HG02763 (cell line): ENCODE data around the gene ETV4.

Experiments used
- ATAC-seq: cut with Tn5 transposase; IDR thresholded peaks from one replicate; pipeline ENCODE4 v1.9.1; 2021; ENCODE audit warnings: mild to moderate bottlenecking, moderate library complexity; ENCODE audit not compliant: unreplicated experiment

ETV4 gene

DNA sequence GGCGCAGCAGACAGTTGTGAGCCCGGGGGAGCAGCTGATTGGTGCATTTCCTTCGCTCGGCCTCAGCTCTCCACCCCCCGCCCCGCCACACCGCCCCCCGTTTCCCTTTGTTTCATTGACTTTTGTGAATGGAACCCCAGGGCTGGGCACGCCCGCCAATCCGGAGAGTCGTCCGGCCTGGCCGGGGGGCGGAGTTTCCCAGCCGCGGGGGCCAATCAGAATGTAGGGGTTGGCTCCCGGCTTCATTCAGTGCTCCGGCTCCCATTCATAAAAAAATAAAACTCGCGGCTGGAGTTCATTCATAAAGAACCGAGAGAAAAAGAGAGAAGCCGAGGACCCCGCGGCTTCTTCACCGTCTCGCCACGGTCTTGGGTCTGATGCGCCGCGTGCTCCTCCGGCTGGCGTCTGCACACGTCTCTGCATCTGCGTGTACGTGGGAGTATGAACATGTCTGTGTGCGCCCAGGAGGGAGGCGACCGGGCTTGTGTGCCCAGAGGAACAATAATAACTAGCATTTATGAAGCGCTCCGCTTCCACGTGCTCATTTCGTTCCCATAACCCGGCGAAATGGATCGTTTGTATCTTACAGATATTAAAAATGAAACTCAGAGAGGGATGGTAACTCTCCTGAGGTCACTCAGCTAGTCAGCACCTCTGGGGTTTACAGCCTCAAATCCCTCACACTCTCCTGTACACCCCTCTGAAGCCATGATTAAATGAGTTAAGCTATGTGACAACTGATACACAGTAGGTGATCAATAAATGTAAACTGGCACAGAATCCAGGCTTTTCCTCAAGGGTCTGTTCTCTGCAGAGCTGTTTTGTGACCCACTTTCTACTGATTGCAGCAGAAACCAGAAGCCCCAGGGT is at the start of gene ETV4:
TSS of gene ETV4 (minus strand) at position 22 of the 870 bp plus-strand sequence. CDS start 723 bp downstream, outside the sequence.
- peak; percentile 72 for ATAC-seq

DNA sequence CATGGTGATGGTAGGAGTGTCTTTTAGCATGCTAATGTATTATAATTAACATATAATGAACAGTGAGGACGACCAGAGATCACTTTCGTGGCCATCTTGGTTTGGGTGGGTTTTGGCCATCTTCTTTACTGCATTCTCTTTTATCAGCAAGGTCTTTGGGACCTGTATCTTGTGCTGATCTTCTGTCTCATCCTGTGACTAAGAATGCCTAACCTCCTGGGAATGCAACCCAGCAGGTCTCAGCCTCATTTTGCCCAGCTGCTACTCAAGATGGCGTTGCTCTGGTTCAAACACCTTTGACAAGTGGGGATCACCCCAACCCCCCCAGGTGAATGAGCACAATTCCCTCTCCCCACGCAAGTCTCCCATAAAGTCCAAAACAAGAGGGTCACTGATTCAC is 49.3 kb upstream of the ETV4 start:
- ATAC-seq, result no peak

DNA sequence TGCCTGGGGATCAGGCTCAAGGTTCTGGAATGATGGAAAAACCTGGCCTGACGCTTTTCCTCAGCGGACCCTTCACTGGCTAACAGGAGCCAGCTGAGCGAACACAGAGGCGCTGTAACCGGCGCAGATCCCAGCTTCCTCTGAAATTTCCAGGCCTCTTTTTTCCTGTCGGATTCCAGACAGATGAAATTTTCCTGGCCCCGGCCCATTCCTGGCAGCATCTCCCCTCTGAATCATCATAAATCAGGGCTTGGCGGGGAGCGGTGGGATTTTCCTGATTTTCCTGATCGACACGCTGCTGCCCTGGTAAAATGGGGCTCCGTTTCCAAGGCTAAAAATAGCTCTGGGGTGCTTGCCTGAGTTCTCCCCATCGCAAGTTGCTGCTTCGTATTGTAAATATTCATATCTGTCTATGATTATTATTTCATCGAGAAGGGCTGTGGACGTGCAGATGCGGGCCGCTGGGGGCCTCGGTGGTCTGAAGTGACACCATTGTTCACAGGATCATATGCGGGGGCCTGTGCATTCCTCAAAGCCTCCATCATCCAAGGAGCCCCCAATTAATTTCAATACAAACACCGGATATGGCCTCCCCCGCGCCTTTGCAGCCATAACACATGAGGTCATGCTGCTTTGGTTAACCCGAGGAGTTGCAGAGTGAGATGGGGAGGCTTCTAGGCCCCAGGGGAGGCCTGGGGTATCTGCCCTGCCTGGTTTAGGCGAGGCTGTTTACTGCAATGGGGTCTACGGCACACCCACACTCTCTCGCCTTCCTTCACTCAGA is 45.8 kb upstream of the ETV4 start:
- no peak for ATAC-seq

DNA sequence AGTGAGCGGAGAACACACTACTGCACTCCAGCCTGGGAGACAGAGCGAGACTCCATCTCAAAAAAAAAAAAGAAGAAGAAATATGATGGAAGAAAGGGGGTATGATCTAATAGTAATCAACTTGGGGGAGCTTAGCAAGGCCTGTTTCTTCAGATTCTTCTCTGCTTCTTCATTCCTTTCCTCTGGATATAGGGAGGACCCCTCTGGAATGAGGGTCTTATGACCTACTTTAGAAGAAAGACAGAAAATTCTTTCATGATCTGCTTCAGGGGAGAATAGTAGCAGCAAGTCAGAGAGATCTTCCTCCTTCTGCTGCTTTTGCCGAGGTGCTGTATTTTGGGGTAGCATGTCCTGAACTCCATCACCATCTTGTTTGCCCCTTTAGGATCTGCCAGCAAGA is 44.9 kb upstream of the ETV4 start:
- ATAC-seq, result no peak

DNA sequence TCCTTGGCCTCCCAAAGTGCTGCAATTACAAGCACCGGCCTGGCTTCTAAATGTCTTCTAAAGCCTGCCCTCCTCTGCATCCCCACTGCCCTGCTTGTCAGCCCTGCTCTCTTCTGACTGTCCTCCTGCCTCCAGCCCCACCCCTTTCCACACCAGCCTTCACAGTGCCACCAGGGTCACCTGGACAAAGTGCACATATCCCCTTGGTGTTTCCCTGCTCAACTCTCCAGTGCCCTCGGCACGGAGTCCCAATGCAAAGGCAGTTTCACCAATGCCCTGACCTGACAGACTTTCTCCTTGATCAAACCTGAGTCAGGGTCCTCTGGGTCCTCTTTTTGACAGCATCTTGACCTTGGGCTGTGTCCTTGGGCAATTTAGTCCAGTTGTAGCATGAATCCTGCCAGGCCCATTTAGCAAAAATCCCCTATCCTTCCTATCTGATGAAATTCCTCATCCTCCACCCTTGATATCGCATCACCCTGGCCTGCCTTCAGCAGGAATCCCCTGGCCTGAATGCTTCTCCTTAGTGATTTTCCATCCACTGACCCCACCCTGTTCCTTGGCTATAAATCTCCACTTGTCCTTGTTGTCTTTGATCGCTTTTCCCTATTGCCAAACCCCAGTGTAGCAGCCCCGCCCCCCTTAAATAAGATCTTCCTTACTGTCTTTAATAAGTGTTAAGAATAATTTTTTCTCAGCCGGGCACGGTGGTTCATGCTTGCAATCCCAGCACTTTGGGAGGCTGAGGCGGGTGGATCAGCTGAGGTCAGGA is 42.7 kb upstream of the ETV4 start:
- no peak for ATAC-seq

DNA sequence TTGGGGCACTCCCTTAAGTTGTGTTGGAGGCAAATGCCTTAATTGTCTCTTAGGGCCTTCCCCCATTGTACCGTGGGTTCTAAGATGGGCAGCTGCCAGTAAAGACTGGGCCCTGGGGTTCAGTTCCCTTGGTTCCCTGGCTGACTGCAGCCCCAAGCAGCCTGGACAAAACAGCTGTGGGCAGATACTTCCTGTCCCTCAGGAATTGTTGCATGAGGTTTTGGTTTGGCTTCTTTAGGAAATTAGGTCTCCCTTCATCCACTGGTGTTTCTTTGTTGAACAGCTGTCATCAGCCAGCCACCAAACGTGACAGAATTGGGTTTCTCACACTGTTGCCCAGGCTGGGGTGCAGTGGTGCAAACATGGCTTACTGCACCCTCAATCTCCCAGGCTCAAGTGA is 42.0 kb upstream of the ETV4 start:
- ATAC-seq, result no peak

DNA sequence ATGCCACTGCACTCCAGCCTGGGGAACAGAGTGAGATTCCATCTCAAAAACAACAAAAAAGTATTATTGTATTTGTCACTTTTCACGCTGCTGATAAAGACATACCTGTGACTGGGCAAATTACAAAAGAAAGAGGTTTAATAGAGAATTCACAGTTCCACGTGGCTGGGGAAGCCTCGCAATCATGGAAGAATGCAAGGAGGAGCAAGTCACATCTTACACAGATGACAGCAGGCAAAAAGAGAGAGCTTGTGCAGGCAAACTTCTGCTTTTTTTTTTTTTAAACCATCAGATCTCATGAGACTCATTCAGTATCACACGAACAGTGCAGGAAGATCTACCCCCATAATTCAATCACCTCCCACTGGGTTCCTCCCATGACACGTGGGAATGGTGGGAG is 41.5 kb upstream of the ETV4 start:
- ATAC-seq, result no peak

DNA sequence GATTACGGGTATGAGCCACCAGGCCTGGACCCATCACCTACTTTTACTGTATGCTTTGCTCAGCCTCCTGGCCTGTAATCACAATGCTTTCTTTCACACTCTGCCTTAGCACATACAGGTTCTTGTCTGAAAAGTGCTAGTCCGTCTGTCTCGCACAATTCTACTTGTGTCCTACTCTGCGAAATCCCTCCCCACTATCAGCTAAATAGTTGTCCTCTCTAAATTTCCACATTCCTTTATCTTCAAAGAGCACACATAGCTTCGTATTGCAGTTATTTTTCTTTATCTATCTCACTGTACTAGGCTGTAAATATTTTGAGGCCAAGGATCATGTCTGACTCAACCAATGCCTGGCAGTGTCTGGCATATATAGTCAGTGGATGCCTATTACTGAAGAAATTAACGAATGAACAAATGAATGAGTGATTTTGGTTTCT is 38.5 kb upstream of the ETV4 start:
- no peak for ATAC-seq

DNA sequence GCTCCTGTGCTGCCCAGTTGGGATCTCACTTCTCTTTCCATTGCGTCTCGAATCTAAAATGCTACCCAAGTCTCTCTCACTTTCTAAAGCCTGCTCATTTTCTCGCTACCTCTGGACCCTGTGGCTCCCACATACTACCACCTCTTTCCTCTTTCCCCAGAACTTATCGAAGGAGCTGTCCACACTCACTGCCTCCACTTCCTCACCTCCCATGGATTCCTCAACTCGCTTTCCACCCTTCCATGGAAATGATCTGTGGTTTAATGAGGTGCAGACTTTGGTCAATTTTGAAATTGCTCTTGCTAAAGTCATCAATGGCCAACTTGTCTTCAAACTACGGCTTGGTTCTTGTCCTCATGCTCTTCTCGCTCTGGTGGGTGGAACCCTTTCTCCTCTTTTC is 37.2 kb upstream of the ETV4 start:
- no peak for ATAC-seq

DNA sequence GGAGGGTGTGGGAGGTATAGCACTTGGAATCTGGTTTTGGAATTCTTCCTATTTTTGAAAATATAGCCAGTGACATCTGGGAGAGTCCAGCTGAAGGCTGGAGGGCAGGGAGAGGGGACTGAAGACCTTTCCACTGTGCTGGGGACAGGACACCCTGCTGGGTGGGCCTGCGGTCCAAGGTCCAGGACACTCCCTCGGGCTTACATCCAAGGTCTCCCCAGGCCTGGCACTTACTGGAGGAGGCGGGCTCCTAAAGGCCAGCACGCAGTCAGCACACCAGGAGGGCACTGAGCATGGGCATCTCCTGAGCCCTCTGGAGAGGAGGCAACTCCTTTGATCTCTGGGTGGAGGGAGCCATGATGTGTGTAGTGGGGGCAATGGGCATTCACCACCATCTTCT is 35.5 kb upstream of the ETV4 start:
- ATAC-seq, result no peak

DNA sequence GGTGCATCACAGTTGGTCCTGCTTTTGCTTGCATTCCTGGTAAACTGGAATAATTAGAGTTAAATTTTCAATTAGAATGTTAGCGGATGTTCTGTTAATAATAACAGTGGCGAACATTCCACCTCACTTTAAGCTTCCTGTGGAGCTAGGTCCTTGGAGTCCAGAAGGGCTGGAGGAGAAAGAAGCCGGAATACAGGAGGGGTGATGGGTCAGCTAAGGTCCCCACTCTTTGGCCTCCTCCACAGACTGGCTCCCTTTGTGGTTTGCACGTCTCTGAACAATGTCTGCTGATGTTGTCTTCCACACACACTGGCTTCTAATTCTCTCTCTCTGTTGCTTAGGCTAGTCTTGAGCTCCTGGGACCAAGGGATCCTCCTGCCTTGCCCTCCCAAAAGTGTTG is 35.0 kb upstream of the ETV4 start:
- ATAC-seq, result no peak

DNA sequence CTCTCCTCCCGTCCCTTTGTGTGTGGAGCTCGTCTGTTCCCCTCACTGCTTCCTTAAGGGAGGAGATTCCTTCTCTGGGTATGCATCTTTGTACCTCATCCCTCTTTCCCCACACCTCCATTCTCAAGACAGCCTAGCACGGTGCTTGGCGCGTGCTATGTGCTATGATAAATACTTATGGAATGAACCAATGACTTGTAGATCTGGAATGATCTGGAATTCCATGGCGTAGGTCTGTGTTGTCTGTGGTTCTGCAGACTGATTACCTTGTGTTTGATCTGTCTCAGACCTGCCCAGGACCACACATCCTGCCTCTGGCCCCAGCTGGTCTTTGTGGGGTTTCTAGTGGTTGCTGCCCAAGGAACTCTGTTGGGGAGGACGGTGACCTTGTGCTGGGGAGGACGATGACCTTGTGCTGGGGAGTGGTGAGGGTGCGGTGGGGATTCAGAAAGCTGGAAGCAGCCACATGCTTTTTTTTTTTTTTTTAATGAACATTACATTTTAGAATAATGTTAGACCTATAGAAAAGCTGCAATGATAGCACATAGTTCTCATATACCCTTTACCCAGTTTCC is 33.5 kb upstream of the ETV4 start:
- ATAC-seq, result no peak

DNA sequence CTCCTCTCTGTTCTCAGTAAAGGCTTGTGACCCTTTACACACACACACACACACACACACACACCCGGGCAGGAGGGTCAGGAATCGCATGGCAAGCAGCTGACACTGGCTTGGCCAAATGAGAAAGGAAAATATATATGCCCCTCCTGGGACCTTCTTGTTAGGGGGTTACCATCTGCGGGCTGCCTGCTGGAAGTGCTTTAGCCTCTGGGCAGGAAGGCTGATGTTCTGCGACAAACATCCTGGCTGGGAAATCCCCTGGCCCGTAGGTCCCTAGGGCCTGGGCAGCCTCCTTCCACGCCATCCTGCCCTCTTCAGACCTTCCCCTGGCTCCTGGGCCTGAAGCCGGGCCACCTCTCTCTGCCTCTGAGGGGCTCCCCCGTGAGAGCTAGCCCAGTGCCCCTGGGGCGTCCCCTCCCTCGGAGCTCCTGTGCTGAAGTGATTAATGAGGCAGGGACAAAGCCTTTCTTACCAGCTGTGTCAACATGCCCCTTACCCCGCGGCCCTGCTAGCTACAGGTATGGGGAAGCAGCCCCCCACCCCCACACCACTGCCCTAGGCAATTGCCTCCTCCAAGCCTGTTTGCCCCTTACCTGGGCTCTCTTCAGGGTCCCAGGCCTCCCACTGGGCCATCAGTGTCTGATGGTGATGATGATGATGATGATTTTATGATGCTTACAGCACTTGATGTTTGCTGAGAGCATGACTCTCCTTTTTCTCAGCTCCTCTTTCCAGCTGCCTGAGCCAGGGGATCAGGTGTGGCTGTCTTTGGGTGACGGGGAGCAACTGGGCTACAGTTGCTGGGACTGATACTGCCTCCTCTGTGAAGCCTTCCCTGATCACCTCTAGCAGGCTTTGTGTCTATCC is 32.8 kb upstream of the ETV4 start:
- peak; percentile 64 for ATAC-seq

DNA sequence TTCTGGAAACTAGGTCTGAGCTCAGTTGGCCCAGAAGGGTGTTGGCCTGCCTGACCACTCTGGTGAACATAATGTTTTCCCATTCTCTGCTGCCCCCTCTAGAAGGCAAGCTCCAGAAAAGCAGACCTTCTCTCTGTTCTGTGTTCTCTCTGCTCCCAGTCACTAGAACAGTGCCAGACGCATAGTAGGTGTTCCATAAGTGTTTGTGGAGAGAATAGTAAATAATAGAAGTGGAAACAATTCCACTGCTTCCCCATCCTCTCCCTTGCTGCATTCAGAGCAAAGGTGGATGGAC is 32.2 kb upstream of the ETV4 start:
- no peak for ATAC-seq

DNA sequence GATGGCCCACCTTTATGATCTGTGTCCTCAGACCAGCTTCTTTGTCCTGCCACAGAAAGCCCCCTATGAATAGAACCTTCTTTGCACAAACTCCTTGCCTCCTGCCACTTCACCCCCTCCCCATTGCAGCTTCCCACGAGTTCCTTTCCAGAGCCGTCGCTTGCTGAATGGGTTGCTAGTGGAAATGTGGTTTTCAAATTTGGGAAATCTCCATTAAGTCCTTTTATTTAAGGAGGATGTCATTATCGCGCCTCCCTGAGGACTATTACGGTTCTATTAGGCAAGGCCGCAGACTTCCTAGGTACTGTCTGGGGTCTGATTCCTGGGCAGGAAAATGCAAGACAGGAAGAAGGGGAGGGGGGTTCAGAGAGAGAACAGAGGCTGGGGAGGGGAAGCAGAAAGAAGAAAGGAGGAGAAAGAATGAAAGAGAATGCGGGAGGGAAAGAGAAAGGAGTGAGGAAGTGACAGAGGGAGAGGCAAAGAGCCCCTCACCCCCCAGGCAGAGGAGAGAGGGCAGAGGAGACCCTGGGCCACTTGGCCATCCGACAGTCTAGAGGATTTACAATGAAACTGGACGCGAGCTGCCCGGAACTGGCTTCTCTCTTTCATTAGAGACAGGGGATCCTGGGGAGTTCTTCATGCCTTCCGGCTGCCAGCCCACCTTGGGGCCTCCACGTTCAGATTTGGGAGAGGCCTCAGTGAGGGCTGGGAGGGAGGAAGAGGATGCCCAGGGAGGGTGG is 31.7 kb upstream of the ETV4 start:
- no peak for ATAC-seq

DNA sequence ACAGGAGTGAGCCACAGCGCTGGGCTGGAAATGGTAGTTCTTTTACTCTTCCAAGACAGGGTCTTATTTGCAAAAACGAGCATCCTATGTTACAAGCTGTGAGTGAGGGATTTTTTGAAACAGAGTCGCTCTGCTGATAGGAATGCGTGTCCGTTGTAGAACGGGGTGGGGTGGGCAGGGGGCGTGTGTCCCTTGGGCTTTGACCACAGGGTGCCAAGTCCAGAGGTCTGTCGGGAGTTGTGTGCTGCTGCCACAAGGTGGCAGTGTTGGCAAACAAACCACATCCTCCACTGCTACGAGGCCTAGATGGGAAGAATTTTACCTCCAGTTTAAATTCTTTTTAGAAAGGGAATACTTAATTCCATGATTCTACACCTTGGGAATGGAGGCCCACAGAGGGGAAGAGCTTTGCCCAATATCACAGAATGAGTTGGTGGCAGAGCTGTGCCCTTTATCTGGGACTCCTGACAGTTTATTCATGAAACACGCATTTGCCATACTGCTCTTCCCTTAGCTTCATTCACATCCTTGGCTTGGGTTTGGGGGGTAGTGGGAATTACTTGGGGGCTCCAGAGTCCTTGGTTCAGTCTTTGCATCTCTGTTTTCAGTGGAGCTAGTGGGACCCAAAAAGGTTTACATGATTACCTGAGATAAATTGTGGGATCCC is 30.6 kb upstream of the ETV4 start:
- no peak for ATAC-seq

DNA sequence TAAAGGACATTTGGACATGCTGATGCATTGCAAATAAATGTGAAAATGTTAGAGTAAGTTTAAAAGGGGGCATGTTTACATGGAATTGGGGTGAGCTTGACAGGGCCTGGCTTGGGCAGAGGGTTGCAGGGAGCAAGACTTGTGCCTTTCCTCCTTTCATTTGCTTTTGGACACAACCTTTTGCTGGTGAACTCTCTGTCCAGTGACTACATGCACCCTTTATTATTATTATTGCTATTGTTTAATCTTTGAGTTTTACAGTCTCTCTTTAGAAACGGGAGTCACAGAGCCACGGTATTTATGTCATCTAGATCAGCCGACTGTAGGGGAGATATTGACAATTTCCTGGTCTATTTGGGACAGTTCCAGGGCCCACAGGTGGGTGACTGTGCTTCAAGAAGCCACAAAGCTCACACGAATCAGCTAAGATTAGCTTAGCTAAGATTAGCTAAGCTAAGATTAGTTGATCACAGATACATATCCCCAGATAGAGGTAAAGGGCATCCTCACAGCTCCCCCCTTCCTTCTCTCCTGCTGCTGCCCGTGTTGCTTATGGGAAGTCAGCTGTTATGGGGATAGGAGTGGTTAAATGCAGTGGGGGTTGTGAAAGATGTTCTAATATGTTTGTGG is 28.9 kb upstream of the ETV4 start:
- no peak for ATAC-seq

DNA sequence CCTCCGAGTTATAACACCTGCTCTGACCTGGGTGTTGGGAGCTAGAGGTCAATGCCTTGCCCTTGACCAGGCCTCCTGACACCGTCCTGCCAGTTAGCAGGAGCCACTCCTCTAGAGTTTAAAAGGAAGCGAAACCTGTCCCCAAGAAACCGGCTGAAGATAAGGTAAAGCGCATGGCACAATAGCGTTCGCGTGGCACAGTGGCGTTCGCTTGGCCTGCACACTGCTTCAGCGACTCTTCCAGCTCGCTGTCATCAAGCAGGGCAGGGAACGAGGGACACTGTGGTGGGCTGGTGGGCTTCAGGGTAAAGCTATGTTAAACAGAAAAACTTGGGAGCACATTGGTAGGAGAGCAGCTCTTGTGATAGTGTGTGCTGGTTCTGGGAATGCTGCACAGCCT is 28.2 kb upstream of the ETV4 start:
- ATAC-seq, result no peak
